ENCODE results near the gene ABCC2.

GRCh38 chr10:99798920-99799319 is 16.5 kb downstream of the ABCC2 start:
- TF ChIP-seq POLR2AphosphoS5 (IDR thresholded peaks at IDR 0.05) (no peak), POLR2A (IDR thresholded peaks at IDR 0.05) (no peak), EP300 (IDR thresholded peaks at IDR 0.05) (no peak)
- TF ChIP-seq, protein P1, sequence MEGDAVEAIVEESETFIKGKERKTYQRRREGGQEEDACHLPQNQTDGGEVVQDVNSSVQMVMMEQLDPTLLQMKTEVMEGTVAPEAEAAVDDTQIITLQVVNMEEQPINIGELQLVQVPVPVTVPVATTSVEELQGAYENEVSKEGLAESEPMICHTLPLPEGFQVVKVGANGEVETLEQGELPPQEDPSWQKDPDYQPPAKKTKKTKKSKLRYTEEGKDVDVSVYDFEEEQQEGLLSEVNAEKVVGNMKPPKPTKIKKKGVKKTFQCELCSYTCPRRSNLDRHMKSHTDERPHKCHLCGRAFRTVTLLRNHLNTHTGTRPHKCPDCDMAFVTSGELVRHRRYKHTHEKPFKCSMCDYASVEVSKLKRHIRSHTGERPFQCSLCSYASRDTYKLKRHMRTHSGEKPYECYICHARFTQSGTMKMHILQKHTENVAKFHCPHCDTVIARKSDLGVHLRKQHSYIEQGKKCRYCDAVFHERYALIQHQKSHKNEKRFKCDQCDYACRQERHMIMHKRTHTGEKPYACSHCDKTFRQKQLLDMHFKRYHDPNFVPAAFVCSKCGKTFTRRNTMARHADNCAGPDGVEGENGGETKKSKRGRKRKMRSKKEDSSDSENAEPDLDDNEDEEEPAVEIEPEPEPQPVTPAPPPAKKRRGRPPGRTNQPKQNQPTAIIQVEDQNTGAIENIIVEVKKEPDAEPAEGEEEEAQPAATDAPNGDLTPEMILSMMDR (IDR thresholded peaks at IDR 0.05), result no peak
